Endothelial cell of umbilical vein (primary cell): ENCODE measurements around the gene GABBR2.

Experiments used
- FOS ChIP-seq: IDR thresholded peaks from 2 replicates; pipeline ENCODE4 v1.6.1; 2011; ENCODE audit warnings: mild to moderate bottlenecking, low read length, moderate library complexity, borderline replicate concordance; ENCODE audit not compliant: insufficient read depth
- POLR2A ChIP-seq: IDR thresholded peaks from 2 replicates; pipeline ENCODE4 v1.6.1; 2012; ENCODE audit warnings: low read depth, mild to moderate bottlenecking, control low read depth, low read length

DNA sequence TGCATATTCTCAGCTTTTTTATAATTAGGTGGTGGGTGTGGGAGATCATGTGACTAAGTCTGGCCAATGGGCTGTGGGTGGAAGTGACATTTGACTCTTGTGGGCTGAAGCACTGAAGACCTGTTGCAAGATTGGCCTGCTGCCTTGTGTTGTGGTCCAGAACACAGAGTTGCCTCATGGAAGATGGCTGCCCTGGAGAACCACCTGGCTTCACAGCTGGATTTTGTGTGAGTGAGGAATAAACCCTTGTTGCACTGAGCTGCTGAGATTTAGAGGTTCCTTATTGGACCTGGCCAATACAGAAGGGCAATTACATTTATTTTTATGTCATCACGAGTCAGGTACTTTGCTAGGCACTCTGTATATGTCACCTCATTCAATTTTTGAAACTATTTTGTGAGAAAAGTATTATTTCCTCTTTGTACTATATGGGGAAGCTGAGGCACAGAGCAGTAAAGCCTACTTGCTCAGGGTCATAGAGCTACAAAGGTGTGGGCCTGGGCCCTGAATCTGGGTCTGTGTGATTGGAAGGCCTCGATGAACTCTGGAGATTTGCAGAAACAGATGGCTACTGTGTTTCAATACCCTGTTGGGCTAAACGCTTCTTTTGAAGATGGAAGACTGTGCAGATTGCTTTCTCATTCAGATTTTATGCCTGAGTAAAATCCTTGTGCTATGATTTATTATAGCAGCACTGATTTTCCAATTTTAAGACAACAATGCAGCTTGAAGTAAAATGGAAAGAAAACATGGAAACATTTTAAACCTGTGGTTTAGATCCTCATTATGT is 382.1 kb downstream of the GABBR2 start:
- TF ChIP-seq POLR2A = no peak
- TF ChIP-seq FOS = no peak
